SK-N-SH (cell line): ENCODE data around the gene ADGRG7. TPM values are rescaled to one million over a fixed set of nuclear protein-coding genes. Genes with fewer than 3 reads are reported as not detected.

Source experiments
- CTCF ChIA-PET: fragments of 300-600, 350-600 bp; formaldehyde crosslinking; extraction: SDS; loops from one replicate; lab custom pipeline; 2021; lab: Yijun Ruan, JAX
- POLR2A ChIA-PET: fragments of 350-600 bp; sonication (Branson Sonifier 250); formaldehyde crosslinking; extraction: SDS; loops from one replicate; lab custom pipeline; 2020; ENCODE audit warnings: antibody characterized with exemption, inconsistent platforms; lab: Yijun Ruan, JAX
- DNase-seq: peaks from one replicate; pipeline ENCODE4 v3.0.0; 2012
- H2AFZ ChIP-seq: fragments of 200-600 bp; sonication (generic); 2 replicates; pipeline ENCODE4 v1.8.1; 2016; ENCODE audit warnings: antibody characterized with exemption, mild to moderate bottlenecking, low read depth
- H3F3A ChIP-seq: fragments of 200-600 bp; sonication (generic); replicated peaks from 2 replicates; pipeline ENCODE3; 2016; ENCODE audit warnings: antibody characterized with exemption, mild to moderate bottlenecking; ENCODE audit not compliant: insufficient read depth
- H3K27ac ChIP-seq, 2 experiments: fragments of 200-500 bp in 1 of 2; fragments of 200-600 bp in 1 of 2; sonication (Bioruptor generic) in 1 of 2; sonication (generic), shearing (Covaris generic) in 1 of 2; 2 replicates each; pipeline versions ENCODE4 v1.5.1 to v1.6.1; 2014 to 2016; ENCODE audit warnings: low read depth in 2 of 2, inconsistent platforms in 1 of 2, low read length in 1 of 2, mild to moderate bottlenecking in 1 of 2, mixed read lengths in 1 of 2
- H3K27me3 ChIP-seq: fragments of 200-600 bp; sonication (generic), shearing (Covaris generic); 2 replicates; pipeline ENCODE4 v1.6.1; 2016; ENCODE audit warnings: mixed run types; ENCODE audit not compliant: insufficient read depth
- H3K36me3 ChIP-seq, 2 experiments: fragments of 200-500 bp in 1 of 2; fragments of 200-600 bp in 1 of 2; sonication (Bioruptor generic) in 1 of 2; sonication (generic) in 1 of 2; replicated peaks in 1 of 2; 2 replicates each; pipeline versions ENCODE3 to v1.5.1; 2014 to 2016; ENCODE audit warnings: low read length in 1 of 2, mild to moderate bottlenecking in 1 of 2; ENCODE audit not compliant: insufficient read depth in 2 of 2, control insufficient read depth in 1 of 2
- H3K4me1 ChIP-seq, 2 experiments: fragments of 200-500 bp in 1 of 2; fragments of 200-600 bp in 1 of 2; sonication (Bioruptor generic) in 1 of 2; sonication (generic), shearing (Covaris generic) in 1 of 2; 2 replicates each; pipeline versions ENCODE4 v1.5.1 to v1.6.1; 2014 to 2016; ENCODE audit warnings: low read depth in 1 of 2, low read length in 1 of 2, mixed run types in 1 of 2; ENCODE audit not compliant: insufficient read depth in 2 of 2, control insufficient read depth in 1 of 2
- H3K4me2 ChIP-seq: fragments of 200-600 bp; sonication (generic), shearing (Covaris generic); 2 replicates; pipeline ENCODE4 v1.6.1; 2017; ENCODE audit warnings: mixed run types
- H3K4me3 ChIP-seq, 2 experiments: fragments of 200-500 bp in 1 of 2; fragments of 200-600 bp in 1 of 2; sonication (Bioruptor generic) in 1 of 2; sonication (generic), shearing (Covaris generic) in 1 of 2; 2 replicates each; pipeline versions ENCODE4 v1.5.1 to v1.8.1; 2014 to 2016; ENCODE audit warnings: low read depth in 2 of 2, inconsistent platforms in 1 of 2, low read length in 1 of 2, mild to moderate bottlenecking in 1 of 2, mixed read lengths in 1 of 2, moderate library complexity in 1 of 2
- H3K79me2 ChIP-seq: fragments of 200-600 bp; sonication (generic); 2 replicates; pipeline ENCODE4 v1.8.1; 2017; ENCODE audit warnings: mild to moderate bottlenecking; ENCODE audit not compliant: insufficient read depth
- H3K9ac ChIP-seq: fragments of 200-600 bp; sonication (generic); 2 replicates; pipeline ENCODE4 v1.6.1; 2017; ENCODE audit warnings: mixed run types
- H3K9me2 ChIP-seq: fragments of 200-600 bp; sonication (generic); 2 replicates; pipeline ENCODE4 v1.6.1; 2017; ENCODE audit warnings: mixed run types
- H3K9me3 ChIP-seq: fragments of 200-600 bp; sonication (generic); 2 replicates; pipeline ENCODE4 v1.6.1; 2017; ENCODE audit warnings: mixed run types, mild to moderate bottlenecking, moderate library complexity
- H4K20me1 ChIP-seq: fragments of 200-600 bp; sonication (generic); 2 replicates; pipeline ENCODE4 v1.6.1; 2017; ENCODE audit warnings: mild to moderate bottlenecking, mixed run types; ENCODE audit not compliant: insufficient read depth
- CHD2 ChIP-seq: fragments of 150-350 bp; IDR thresholded peaks from 2 replicates; pipeline ENCODE4 v1.6.1; 2018; ENCODE audit warnings: low read length; ENCODE audit not compliant: partially characterized antibody
- FOXJ3 ChIP-seq: sonication (generic); formaldehyde crosslinking; IDR thresholded peaks from 2 replicates; pipeline ENCODE4 v1.5.1; 2020; ENCODE audit warnings: mild to moderate bottlenecking, missing genetic modification reagents
- FOXM1 ChIP-seq: IDR thresholded peaks from 2 replicates; pipeline ENCODE4 v1.4.0; 2012; ENCODE audit warnings: low read depth, mild to moderate bottlenecking
- GATA2 ChIP-seq: sonication (generic); formaldehyde crosslinking; IDR thresholded peaks from 2 replicates; pipeline ENCODE4 v1.5.0; 2020; ENCODE audit warnings: mild to moderate bottlenecking, missing genetic modification reagents
- JUND ChIP-seq: IDR thresholded peaks from 2 replicates; pipeline ENCODE4 v1.4.0; 2012
- MEF2A ChIP-seq: IDR thresholded peaks from 2 replicates; pipeline ENCODE4 v1.4.0; 2012; ENCODE audit warnings: low read depth, borderline replicate concordance
- NFIC ChIP-seq: IDR thresholded peaks from 2 replicates; pipeline ENCODE4 v1.4.0; 2012; ENCODE audit warnings: borderline replicate concordance
- NRF1 ChIP-seq: IDR thresholded peaks from 2 replicates; pipeline ENCODE4 v1.6.1; 2012; ENCODE audit warnings: low read depth, mild to moderate bottlenecking, low read length
- PBX3 ChIP-seq: IDR thresholded peaks from 2 replicates; pipeline ENCODE4; 2012
- POLR2AphosphoS5 ChIP-seq: IDR thresholded peaks from 2 replicates; pipeline ENCODE4 v1.6.1; 2012; ENCODE audit warnings: low read depth, low read length
- RFX5 ChIP-seq: IDR thresholded peaks from 2 replicates; pipeline ENCODE4 v1.6.1; 2012; ENCODE audit warnings: mild to moderate bottlenecking, improper control_type of control experiment, low read length
- RXRA ChIP-seq: IDR thresholded peaks from 2 replicates; pipeline ENCODE4 v1.4.0; 2012; ENCODE audit warnings: low read depth, mild to moderate bottlenecking, borderline replicate concordance
- SIN3A ChIP-seq: IDR thresholded peaks from 2 replicates; pipeline ENCODE4 v1.6.1; 2012; ENCODE audit warnings: low read depth, mild to moderate bottlenecking, low read length, moderate library complexity, borderline replicate concordance
- SMC3 ChIP-seq: IDR thresholded peaks from 2 replicates; pipeline ENCODE4 v1.6.1; 2012; ENCODE audit warnings: low read depth, low read length, improper control_type of control experiment
- TCF12 ChIP-seq: IDR thresholded peaks from 2 replicates; pipeline ENCODE4 v1.4.0; 2012
- TEAD4 ChIP-seq: IDR thresholded peaks from 2 replicates; pipeline ENCODE4 v1.4.0; 2012; ENCODE audit warnings: mild to moderate bottlenecking, borderline replicate concordance; ENCODE audit not compliant: insufficient read depth
- USF2 ChIP-seq: fragments of 150-350 bp; IDR thresholded peaks from 2 replicates; pipeline ENCODE4 v1.6.1; 2017; ENCODE audit warnings: antibody characterized with exemption, low read length, low read depth, borderline replicate concordance
- YY1 ChIP-seq: IDR thresholded peaks from 2 replicates; pipeline ENCODE4 v1.4.0; 2012; ENCODE audit warnings: low read depth, mild to moderate bottlenecking
- WGBS: methylation state at CpG from one replicate; pipeline ENCODE4 v1.1.6; 2017; ENCODE audit warnings: low lambda C conversion rate; 5-methylcytosine and 5-hydroxymethylcytosine counted together
- polyA plus RNA-seq, 3 experiments: library from polyadenylated mRNA; depleted of rRNA; stranded (reverse); fragments of >200 nt; gene quantifications; 2 replicates each; pipeline ENCODE4 v1.2.3, GENCODE V29; 2012
- TF ChIP-seq, protein P1 (sequence below): IDR thresholded peaks from 2 replicates; pipeline ENCODE4 v1.4.0; 2012; ENCODE audit warnings: low read depth, borderline replicate concordance
- TF ChIP-seq, protein P2 (sequence below): IDR thresholded peaks from 2 replicates; pipeline ENCODE4 v1.4.0; 2012; ENCODE audit warnings: low read depth
- TF ChIP-seq, protein P3 (sequence below): fragments of 150-350 bp; IDR thresholded peaks from 2 replicates; pipeline ENCODE4 v1.6.1; 2016; ENCODE audit warnings: mild to moderate bottlenecking, low read depth, low read length

Gene ADGRG7
- polyA plus RNA-seq, 1 of the 3 experiments (the other 2 are of a cell fraction): not detected

GRCh38 chr3:100575704-100576103 lies 33.7 kb upstream of the ADGRG7 start (continued):
- TF ChIP-seq, protein P1, sequence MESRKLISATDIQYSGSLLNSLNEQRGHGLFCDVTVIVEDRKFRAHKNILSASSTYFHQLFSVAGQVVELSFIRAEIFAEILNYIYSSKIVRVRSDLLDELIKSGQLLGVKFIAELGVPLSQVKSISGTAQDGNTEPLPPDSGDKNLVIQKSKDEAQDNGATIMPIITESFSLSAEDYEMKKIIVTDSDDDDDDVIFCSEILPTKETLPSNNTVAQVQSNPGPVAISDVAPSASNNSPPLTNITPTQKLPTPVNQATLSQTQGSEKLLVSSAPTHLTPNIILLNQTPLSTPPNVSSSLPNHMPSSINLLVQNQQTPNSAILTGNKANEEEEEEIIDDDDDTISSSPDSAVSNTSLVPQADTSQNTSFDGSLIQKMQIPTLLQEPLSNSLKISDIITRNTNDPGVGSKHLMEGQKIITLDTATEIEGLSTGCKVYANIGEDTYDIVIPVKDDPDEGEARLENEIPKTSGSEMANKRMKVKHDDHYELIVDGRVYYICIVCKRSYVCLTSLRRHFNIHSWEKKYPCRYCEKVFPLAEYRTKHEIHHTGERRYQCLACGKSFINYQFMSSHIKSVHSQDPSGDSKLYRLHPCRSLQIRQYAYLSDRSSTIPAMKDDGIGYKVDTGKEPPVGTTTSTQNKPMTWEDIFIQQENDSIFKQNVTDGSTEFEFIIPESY: no peak
- TF ChIP-seq GATA2 (no peak), TCF12 (no peak), SMC3 (no peak), SIN3A (no peak), USF2 (no peak)

- WGBS: 60% methylated on average over 1 of the region's 1 CpG
- H3F3A ChIP-seq: no peaks in the 10 kb centered on the region
- no peak overlapping the region for H3K27ac ChIP-seq
- DNase-seq: no peak
- no peak overlapping the region for H2AFZ ChIP-seq
- H3K79me2 ChIP-seq: no peaks in the 10 kb centered on the region
- TF ChIP-seq RXRA (no peak), YY1 (no peak), JUND (no peak), MEF2A (no peak), NRF1 (no peak), FOXJ3 (no peak), POLR2AphosphoS5 (no peak), NFIC (no peak), SMC3 (no peak), TEAD4 (no peak), TCF12 (no peak), RFX5 (no peak), CHD2 (no peak), USF2 (no peak), PBX3 (no peak), FOXM1 (no peak)
- TF ChIP-seq, protein P1: no peak
- TF ChIP-seq, protein P2, sequence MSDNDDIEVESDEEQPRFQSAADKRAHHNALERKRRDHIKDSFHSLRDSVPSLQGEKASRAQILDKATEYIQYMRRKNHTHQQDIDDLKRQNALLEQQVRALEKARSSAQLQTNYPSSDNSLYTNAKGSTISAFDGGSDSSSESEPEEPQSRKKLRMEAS: no peak
- TF ChIP-seq, protein P3, sequence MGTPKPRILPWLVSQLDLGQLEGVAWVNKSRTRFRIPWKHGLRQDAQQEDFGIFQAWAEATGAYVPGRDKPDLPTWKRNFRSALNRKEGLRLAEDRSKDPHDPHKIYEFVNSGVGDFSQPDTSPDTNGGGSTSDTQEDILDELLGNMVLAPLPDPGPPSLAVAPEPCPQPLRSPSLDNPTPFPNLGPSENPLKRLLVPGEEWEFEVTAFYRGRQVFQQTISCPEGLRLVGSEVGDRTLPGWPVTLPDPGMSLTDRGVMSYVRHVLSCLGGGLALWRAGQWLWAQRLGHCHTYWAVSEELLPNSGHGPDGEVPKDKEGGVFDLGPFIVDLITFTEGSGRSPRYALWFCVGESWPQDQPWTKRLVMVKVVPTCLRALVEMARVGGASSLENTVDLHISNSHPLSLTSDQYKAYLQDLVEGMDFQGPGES: no peak
- H3K4me2 ChIP-seq: no peak overlapping the region
- H3K27me3 ChIP-seq: no peaks in the 10 kb centered on the region
- no peak overlapping the region for H3K9ac ChIP-seq
- H3K9me3 ChIP-seq: no peaks in the 10 kb centered on the region
- no peaks in the 10 kb centered on the region for H3K9me2 ChIP-seq
- CTCF ChIA-PET: interaction anchor here (0.9 to 5.6 kb wide), 3 partner anchors 11 to 115 kb away, joined by 3 to 48 read pairs (median 4); no protein-coding TSS in a partner anchor
- POLR2A ChIA-PET: no interaction called here
- no peak overlapping the region for H3K4me3 ChIP-seq
- H3K36me3 ChIP-seq: no peaks in the 10 kb centered on the region
- no peaks in the 10 kb centered on the region for H4K20me1 ChIP-seq
- no peaks in the 10 kb centered on the region for H3K4me1 ChIP-seq
Measured at GRCh38 chr3:100577382-100578008, 31.9 kb upstream of the ADGRG7 start.
